Stimulated activated CD8-positive, alpha-beta memory T cell treated with anti-CD3 and anti-CD28 coated beads, Interleukin-12 subunit alpha, Interleukin-12 subunit beta, amount 100 ng/mL, for 24 hours (primary cell): Measurements from ENCODE around the gene TMEM63C.

Experiments used
- DNase-seq: peaks from one replicate; pipeline ENCODE4 v3.0.0-alpha.2; 2020; ENCODE audit errors: extremely low read depth

Gene TMEM63C

DNA sequence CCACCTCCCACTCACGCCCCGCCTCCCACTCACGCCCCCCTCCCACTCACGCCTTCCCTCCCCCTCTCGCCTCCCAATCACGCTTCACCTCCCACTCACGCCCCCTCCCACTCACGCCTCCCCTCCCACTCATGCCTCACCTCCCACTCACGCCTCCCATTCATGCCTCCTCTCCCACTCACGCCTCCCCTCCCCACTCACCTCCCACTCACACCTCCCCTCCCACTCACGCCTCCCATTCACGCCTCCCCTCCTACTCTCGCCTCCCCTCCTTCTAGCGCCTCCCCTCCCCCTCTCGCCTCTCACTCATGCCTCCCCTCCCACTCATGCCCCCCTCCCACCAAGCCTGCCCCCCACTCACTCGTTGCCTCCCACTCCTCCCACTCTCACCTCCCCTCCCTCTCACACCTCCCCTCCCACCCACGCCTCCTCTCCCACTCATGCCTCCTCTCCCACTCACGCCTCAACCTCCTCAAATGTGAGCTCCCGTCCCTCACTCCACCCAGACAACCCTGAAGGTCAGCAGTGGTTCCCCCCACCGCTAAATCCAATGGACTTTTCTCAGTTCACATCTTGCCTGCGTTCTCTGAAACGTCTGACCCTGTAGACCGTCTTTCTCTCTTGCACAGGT lies 39.8 kb downstream of the TMEM63C start:
- DNase-seq, result no peak

DNA sequence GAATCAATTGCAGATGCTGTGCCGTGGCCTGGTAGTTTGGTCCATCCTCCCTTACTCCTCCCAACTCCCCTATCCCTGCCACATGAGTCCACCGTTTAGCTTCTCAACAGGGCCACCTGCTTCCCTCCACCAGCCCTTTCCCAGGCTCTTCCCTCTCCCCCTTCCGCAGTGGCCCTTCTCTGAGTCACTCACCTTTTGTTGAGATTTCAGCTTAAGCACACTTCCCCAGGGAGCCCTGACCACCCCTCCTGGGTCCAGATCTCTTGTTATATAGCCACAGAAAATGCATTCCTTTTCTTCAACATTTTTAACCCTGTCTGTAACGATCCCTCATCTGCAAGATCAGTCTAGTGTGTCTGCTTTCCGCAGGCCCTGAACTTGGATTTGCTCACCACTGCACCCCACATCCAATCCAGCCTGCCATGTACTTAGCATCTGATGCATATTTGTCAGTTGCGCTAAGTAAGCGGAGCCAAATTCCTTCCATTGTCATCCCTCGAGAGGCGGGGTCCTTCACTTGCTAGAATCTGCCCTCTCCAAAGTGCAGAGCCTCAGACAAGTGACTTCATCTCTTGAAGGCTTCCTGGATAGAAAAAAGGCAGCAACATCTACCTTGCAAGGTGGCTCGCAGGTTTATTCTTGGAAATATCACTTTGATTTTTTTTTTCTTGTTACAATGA lies 41.1 kb downstream of the TMEM63C start:
- no peak for DNase-seq

DNA sequence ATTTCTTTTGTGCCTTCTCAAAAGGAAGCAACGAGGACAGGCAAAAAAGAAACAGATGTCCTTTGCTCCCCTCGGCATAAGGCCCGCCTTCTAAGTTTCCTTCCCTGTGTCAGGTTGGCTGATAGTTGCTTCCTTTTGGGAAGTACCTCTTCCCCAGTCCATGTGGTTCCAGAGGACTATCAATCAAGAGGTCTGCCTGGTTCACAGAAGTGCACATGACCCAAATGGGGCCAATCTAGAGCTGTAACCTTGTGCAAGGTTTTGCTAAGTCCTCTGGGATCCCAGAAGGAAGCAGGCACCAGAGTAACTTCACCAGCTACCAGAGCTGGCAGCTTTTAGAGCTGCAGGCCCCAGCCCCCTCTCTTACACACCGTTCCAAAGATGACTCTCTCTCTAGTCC lies 42.6 kb downstream of the TMEM63C start:
- DNase-seq, result no peak

DNA sequence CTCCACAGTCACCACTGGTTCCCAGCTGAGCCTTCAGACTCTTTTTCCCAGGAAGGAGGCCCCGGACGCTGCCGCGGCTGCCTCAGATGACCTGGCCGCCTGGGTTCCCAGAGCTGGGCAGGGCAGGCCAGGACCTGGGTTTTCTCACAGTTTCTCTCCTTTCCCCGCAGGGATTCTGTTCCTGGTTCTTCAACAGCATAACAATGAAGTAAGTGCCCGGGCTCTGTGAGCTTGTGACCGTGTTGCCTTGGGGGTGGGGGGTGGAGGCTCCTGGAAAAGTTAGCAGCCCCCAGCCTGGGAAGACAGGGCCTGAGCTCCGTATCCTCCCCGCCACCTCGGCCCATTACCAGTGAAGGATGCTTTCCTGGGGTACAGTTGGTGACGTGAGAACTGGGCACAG lies 43.7 kb downstream of the TMEM63C start:
- DNase-seq, result no peak

DNA sequence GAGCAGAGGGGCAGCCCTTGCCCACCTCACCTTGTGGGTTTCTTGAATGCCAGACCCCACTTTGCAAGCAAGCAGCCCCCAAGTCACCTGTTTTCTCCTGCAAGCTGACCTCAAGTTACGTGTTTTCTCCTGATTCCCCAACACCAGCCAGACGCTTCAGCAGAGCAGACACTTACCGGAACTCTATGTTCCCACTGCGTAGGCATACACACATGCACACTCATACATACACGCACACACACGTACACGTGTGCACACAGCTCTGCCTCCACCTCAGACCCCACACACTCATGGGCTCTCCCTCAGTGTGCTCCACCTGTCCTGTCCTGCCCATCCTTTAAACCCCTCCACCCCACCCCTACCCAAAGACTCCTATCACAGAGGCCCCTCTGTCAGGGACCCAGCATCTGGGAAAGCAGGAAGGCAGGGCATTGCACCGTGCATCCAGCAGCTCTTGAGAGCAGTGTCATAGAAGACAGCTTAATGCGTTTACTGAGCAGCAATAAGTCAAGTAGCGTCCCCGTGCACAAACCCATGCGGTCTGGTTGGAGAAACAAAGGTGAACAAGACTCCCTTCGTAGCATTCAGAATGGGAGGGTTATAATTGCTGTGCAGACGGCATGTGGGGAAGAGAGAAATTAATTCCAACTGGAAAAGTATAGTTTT lies 44.4 kb downstream of the TMEM63C start:
- no peak for DNase-seq

DNA sequence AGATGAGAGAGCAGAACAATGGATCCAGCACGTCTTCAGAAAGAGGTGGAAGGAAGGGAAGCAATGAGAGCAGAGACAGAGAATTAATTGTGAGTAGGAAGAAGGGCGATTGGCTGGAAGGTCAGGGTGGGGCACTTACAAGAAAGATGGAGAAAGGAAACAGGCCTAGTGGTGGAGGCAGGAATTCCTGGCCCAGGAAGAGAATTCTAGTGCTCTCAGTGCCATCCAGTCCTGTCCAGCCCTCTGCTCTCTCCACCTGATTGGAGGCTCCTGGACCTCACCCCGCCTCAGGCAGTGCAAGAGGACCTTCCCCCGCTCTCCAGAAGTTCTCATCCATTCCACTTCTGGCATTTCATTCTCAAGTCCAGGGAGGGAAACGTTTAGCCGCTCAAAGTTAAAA lies 46.5 kb downstream of the TMEM63C start:
- no peak for DNase-seq

DNA sequence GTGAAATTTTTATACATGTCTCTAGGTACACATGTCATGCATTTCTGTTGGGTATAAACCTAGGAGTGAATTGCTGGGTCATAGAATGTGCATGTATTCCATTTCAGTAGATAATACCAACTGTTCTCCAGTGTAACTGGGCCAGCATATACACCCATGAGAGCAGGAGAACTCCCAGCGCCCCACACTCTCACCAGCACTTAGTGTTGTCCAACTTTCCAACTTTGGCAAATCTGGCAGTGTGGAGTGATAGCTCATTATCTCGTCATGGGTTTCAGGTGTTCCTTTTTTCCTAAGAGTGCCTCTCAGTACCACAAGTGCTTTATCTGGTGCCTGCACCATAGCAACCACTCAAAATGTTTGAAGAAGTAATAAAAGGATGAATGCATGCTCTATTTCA lies 49.3 kb downstream of the TMEM63C start:
- DNase-seq, result no peak

DNA sequence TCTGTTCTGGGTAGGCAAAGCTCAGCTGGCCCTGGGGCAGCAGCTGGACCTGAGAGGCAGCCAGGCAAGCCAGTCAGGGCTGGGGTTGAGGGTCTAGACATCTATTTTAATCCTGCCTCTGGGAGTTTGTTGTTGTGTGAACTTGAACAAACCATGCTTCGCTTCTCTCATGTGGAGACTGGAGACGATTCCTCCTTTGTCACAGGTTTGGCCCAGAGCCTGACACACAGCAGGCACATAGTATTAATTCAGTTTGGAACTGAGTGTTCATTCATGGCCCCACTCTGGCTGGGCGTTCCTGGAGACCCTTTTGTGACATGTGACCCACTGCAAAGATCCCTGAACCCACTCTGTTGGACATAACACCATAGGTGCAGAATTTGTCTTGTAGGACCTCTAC lies 50.1 kb downstream of the TMEM63C start:
- DNase-seq, result no peak

GRCh38 chr14:77236814-77237213 lies 55.2 kb downstream of the TMEM63C start:
- no peak for DNase-seq

DNA sequence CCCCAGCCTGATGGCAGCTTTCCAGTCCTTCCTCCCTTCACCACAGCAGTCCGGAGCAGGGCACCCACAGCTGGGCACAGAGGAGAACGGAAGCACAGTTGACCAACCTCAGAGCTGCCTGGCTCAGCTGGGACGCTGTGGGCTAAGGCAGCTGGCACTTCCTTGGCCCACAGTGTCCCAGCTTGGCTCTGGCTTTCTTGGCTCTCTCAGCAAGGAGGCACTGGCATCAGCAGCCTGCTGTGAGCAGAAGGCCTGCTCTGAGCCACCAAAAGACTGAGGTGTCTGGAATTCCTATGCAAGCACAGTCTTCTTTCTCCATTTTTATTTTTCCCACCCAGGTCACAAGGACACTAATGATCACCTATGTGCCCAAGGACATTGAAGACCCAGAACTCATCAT lies 56.8 kb downstream of the TMEM63C start:
- no peak for DNase-seq

- no peak for DNase-seq
Measured at GRCh38 chr14:77238996-77239395, 57.4 kb downstream of the TMEM63C start.

- no peak for DNase-seq
Measured at GRCh38 chr14:77239412-77239811, 57.8 kb downstream of the TMEM63C start.

DNA sequence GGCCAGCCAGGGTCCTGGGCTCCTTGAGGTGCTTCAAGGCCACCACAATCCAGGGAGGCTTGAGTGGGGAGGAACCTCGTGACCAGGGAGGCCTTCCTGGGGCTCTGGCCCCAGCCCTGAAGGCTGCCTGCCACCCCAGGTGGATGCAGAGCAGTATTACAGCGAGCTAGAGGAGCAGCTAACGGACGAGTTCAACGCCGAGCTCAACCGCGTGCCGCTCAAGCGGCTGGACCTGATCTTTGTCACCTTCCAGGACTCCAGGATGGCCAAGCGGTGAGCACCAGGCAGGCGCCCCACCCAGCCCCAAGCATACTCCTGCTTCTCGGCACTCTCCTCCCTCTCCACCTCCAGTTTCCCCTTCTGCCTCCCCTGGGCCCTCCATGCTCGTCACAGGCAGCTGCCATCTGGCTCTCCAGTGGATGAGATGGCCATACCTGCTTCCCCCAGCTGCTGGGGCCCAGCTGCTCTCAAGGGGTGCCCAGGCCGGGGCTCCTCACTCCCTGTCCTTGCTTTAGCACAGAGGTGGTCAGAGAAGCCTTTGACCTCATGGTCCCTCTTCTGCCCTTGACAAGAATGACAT lies 58.8 kb downstream of the TMEM63C start:
- no peak for DNase-seq

DNA sequence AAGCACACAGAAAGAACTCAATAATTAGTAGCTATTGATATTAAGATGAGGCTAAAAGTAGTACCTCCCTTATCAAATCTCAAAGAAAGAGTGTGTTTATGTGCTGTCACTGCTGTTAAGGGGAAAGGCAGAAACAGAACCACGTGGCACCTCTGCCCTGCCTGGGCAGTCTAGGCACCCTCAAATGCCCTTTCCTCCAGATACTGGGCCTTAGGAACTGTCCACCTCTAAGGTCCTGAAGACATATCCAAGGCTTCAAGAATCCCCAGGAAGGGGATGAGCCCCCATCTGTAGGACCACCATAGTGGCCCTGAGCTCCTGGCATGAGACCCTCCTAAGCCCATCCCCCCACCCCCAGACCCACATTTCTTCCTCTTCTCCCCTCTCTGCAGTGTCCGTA lies 60.4 kb downstream of the TMEM63C start:
- no peak for DNase-seq

- DNase-seq, result no peak
Measured at GRCh38 chr14:77242752-77243151, 61.2 kb downstream of the TMEM63C start.

- DNase-seq, result no peak
Measured at GRCh38 chr14:77243853-77244252, 62.3 kb downstream of the TMEM63C start.

GRCh38 chr14:77245820-77246219 lies 64.2 kb downstream of the TMEM63C start:
- DNase-seq, result no peak

- DNase-seq, result no peak
Measured at GRCh38 chr14:77246784-77247183, 65.2 kb downstream of the TMEM63C start.

- DNase-seq, result no peak
Measured at GRCh38 chr14:77248666-77249065, 67.1 kb downstream of the TMEM63C start.

DNA sequence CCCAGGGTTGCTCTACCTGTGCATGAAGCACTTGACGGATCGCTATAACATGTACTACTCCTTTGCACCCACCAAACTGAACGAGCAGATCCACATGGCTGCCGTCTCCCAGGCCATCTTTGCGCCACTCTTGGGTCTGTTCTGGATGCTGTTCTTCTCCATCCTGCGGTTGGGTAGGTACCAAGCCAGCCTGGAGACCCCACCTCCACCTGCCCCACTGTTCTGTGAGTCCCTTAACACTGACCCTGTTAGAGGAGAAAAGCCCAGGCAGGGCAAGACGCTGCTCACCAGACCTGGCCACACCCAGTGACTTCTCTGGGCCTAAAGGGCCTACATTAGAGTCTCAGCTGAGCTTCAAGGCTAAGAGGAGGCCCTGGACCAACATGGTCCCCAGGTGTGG lies 67.7 kb downstream of the TMEM63C start:
- DNase-seq, result no peak

DNA sequence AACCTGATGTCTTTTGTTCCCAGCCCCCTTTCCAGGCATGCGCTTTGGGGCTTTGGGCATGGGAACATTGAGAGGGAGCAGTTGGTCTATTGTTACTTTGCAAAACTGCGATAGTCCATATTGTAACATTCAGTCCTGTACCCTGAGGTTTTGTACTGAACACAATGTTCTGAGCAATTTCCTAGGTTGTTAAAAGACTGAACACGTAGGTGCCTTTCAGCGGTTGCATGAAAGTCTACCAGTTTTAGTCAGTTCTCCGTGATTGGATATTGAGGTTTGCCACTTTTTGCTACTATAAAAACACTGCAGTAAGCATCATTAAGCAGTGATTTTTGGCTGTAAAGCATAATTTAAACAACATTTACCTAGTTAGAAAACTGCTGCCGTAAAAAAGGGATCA lies 69.3 kb downstream of the TMEM63C start:
- DNase-seq, result no peak

- no peak for DNase-seq
Measured at GRCh38 chr14:77251870-77252269, 70.3 kb downstream of the TMEM63C start.
